ENCODE measurements around the gene CDK9. TPM values are rescaled to one million over a fixed set of nuclear protein-coding genes. Genes with fewer than 3 reads are reported as not detected.

Gene CDK9
- total and polyA plus RNA-seq, 7 donors = 26.5 to 46.1 (median 39.3) TPM

DNA sequence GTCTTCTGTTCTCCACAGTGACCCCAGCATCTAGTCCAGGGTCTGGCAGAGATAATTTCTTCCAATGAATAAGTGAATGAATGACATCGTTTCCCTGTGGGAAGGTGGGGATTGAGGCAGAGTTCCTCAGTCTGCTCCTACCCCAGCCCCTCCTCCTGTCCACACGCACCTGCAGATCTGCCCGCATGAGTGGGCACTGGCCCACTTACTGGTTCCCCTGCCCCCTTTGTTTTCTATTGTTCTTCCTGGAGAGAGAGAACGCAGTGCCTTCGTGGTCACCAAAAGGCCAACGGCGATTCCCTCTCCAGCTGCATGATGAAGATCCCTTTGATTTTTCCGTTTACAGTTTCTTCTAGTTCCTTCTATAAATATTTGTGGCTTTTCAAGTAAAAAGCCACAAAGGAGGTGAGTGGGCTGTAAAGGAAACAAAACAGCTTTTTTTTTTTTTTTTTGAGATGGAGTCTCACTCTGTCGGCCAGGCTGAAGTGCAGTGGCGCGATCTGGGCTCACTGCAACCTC lies 11.1 kb downstream of the CDK9 start:
- TF ChIP-seq, protein P1, sequence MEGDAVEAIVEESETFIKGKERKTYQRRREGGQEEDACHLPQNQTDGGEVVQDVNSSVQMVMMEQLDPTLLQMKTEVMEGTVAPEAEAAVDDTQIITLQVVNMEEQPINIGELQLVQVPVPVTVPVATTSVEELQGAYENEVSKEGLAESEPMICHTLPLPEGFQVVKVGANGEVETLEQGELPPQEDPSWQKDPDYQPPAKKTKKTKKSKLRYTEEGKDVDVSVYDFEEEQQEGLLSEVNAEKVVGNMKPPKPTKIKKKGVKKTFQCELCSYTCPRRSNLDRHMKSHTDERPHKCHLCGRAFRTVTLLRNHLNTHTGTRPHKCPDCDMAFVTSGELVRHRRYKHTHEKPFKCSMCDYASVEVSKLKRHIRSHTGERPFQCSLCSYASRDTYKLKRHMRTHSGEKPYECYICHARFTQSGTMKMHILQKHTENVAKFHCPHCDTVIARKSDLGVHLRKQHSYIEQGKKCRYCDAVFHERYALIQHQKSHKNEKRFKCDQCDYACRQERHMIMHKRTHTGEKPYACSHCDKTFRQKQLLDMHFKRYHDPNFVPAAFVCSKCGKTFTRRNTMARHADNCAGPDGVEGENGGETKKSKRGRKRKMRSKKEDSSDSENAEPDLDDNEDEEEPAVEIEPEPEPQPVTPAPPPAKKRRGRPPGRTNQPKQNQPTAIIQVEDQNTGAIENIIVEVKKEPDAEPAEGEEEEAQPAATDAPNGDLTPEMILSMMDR (IDR thresholded peaks at IDR 0.05) = no peak
- WGBS, 3 donors = 55 to 56% (median 56%) methylated on average over 11 of the region's 11 CpGs
- Histone ChIP-seq H3K4me3 (no peak overlapping the region), H3K36me3 (ENCODE audit: insufficient read depth in 1 of 2, low read depth in 1 of 2) (peaks cover 0 to 13% of the 10 kb centered on the region in 2 donors), H3K27ac (peak overlapping the region; percentile 27), H3K27me3 (ENCODE audit: insufficient read depth in 3 of 3, low read length in 2 of 3) (no peaks in the 10 kb centered on the region), H3K4me1 (peaks cover 15% of the 10 kb centered on the region), H3K9me3 (no peaks in the 10 kb centered on the region)
- DNase-seq = no peak
- intact Hi-C loops (cut with DNase I) = no loop called here
- no peak for ATAC-seq

DNA sequence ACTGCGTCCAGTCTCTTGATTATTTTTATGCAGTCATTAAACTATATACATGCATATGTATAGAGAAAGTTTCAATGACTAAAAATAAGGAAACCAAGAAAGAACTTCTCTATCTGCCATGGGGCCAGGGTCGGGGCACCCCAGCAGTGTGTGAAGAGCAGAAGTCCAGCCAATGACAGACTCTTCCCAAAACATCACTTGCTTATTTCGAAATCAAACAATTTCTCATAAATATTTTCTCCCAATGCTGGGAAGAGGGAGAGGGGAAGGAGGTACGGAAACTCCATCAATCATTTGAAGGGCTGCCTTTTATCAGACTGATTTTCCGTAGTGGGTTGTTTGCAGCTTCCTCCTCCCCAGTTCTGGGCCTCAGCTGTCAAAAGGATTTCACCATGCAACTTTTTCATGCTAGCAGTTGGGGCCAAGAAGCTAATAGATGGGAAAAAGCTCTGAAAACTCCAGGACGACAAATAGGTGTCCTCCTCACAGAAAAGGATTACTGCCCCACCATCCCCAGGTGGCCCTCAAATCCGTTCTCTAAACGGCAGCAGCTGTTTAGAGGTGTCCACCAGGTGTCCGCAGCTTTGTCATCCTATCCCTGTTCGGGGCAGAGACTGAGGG lies 16.2 kb downstream of the CDK9 start:
- peak overlapping the region; percentile 80 for H3K4me3 ChIP-seq
- H3K9me3 ChIP-seq = no peaks in the 10 kb centered on the region
- peaks cover 24% of the 10 kb centered on the region for H3K4me1 ChIP-seq
- 23 to 24% (median 24%) methylated on average over 10 of the region's 10 CpGs for WGBS, 3 donors
- TF ChIP-seq, protein P1 (IDR thresholded peaks at IDR 0.05) = no peak
- DNase-seq (no peak), ATAC-seq (peak in 1 of 4 donors; percentile 0)
- H3K27me3 ChIP-seq (ENCODE audit: insufficient read depth in 3 of 3, low read length in 2 of 3) = no peaks in the 10 kb centered on the region
- intact Hi-C loops (cut with DNase I) = loop anchor here (2.0 to 5.0 kb wide), 3 partner anchors 15 to 70 kb away; partner anchors contain the start of gene CDK9 (in 1 of the 2)
- H3K36me3 ChIP-seq (ENCODE audit: insufficient read depth in 1 of 2, low read depth in 1 of 2) = peaks cover 0 to 27% of the 10 kb centered on the region in 2 donors
- H3K27ac ChIP-seq = peak overlapping the region; percentile 95

GRCh38 chr9:127802576-127803443 lies 17.0 kb downstream of the CDK9 start, which contains the start of gene FPGS:
Gene FPGS (plus strand): TSS chr9:127802882. CDS start chr9:127802925, 43 bp downstream.
- peak within 1 kb of the TSS; percentile 80 for H3K4me3 ChIP-seq
- peaks cover 0 to 35% of the 10 kb centered on the region in 2 donors for H3K36me3 ChIP-seq (ENCODE audit: insufficient read depth in 1 of 2, low read depth in 1 of 2)
- H3K27me3 ChIP-seq (ENCODE audit: insufficient read depth in 3 of 3, low read length in 2 of 3) = no peaks in the 10 kb centered on the region
- intact Hi-C loops (cut with DNase I) = loop anchor here (5.0 kb wide), 2 partner anchors 64 to 69 kb away; no protein-coding TSS in a partner anchor
- peaks cover 24% of the 10 kb centered on the region for H3K4me1 ChIP-seq
- H3K27ac ChIP-seq = peak within 1 kb of the TSS; percentile 95
- 0 to 1% (median 0%) methylated on average over 45 to 83 of the region's 83 CpGs for WGBS, 3 donors
- TF ChIP-seq, protein P1 (IDR thresholded peaks at IDR 0.05) = no peak
- H3K9me3 ChIP-seq = no peaks in the 10 kb centered on the region
- ATAC-seq (peak; percentile 84 to 88 (median 86)), DNase-seq (peak; percentile 93 to 95)

- Histone ChIP-seq H3K27ac (peak overlapping the region; percentile 95), H3K4me3 (peak overlapping the region; percentile 80), H3K9me3 (no peaks in the 10 kb centered on the region), H3K36me3 (ENCODE audit: insufficient read depth in 1 of 2, low read depth in 1 of 2) (peaks cover 0 to 44% of the 10 kb centered on the region in 2 donors), H3K27me3 (ENCODE audit: insufficient read depth in 3 of 3, low read length in 2 of 3) (no peaks in the 10 kb centered on the region), H3K4me1 (peaks cover 24% of the 10 kb centered on the region)
- TF ChIP-seq, protein P1 (IDR thresholded peaks at IDR 0.05) = no peak
- ATAC-seq (peak; percentile 9 to 67 (median 52)), DNase-seq (peak in 1 of 2 donors; percentile 83)
- intact Hi-C loops (cut with DNase I) = loop anchor here (5.0 kb wide), 2 partner anchors 64 to 69 kb away; no protein-coding TSS in a partner anchor
- WGBS, 3 donors = 40 to 44% (median 40%) methylated on average over 18 of the region's 18 CpGs
Measured at GRCh38 chr9:127803507-127804352, 17.9 kb downstream of the CDK9 start.

Data from psoas muscle (tissue), 8 donors.